HepG2 (cell line): ENCODE results near the gene PRR36. TPM values are rescaled to one million over a fixed set of nuclear protein-coding genes. Genes with fewer than 3 reads are reported as not detected.

ENCODE experiments used
- CEBPG ChIP-seq: IDR thresholded peaks from 2 replicates; pipeline ENCODE4 v1.6.1; 2016
- HES4 ChIP-seq: sonication (generic); formaldehyde crosslinking; IDR thresholded peaks from 2 replicates; pipeline ENCODE4 v1.9.0; 2021; ENCODE audit warnings: mild to moderate bottlenecking, missing genetic modification reagents, borderline replicate concordance
- KDM4B ChIP-seq: sonication (generic); formaldehyde crosslinking; IDR thresholded peaks from 2 replicates; pipeline ENCODE4 v1.4.0; 2020; ENCODE audit warnings: missing genetic modification reagents
- KMT2A ChIP-seq: sonication (generic); formaldehyde crosslinking; IDR thresholded peaks from 2 replicates; pipeline ENCODE4 v1.4.0; 2020; ENCODE audit warnings: missing genetic modification reagents
- NFKB2 ChIP-seq: sonication (generic); formaldehyde crosslinking; IDR thresholded peaks from 2 replicates; pipeline ENCODE4 v1.4.0; 2020; ENCODE audit warnings: missing genetic modification reagents, borderline replicate concordance
- PLRG1 ChIP-seq: fragments of 450-650 bp; conservative IDR thresholded peaks from 2 replicates; pipeline ENCODE4 v1.6.1; 2016
- SKI ChIP-seq: fragments of 450-650 bp; IDR thresholded peaks from one replicate; pipeline ENCODE4 v1.6.1; 2018; ENCODE audit warnings: mild to moderate bottlenecking; ENCODE audit not compliant: partially characterized antibody
- SRY ChIP-seq: sonication (generic); formaldehyde crosslinking; IDR thresholded peaks from 2 replicates; pipeline ENCODE4 v1.8.0; 2022; ENCODE audit warnings: mild to moderate bottlenecking, missing genetic modification reagents
- ZFP36L1 ChIP-seq: sonication (generic); formaldehyde crosslinking; IDR thresholded peaks from 2 replicates; pipeline ENCODE4 v1.8.0; 2022; ENCODE audit warnings: mild to moderate bottlenecking, missing genetic modification reagents, moderate library complexity
- ZNF264 ChIP-seq: sonication (generic); formaldehyde crosslinking; IDR thresholded peaks from 2 replicates; pipeline ENCODE4 v1.4.0; 2020; ENCODE audit warnings: missing genetic modification reagents
- ZNF354B ChIP-seq: sonication (generic); formaldehyde crosslinking; IDR thresholded peaks from 2 replicates; pipeline ENCODE4 v1.8.0; 2022; ENCODE audit warnings: mild to moderate bottlenecking, missing genetic modification reagents
- ZNF382 ChIP-seq: sonication (generic); formaldehyde crosslinking; IDR thresholded peaks from 2 replicates; pipeline ENCODE4 v1.5.0; 2020; ENCODE audit warnings: missing genetic modification reagents, mild to moderate bottlenecking, borderline replicate concordance
- ZNF446 ChIP-seq: sonication (generic); formaldehyde crosslinking; IDR thresholded peaks from 2 replicates; pipeline ENCODE4 v1.5.0; 2020; ENCODE audit warnings: mild to moderate bottlenecking, missing genetic modification reagents
- ZNF549 ChIP-seq: sonication (generic); formaldehyde crosslinking; IDR thresholded peaks from 2 replicates; pipeline ENCODE4 v1.5.0; 2020; ENCODE audit warnings: missing genetic modification reagents
- ZNF557 ChIP-seq: sonication (generic); formaldehyde crosslinking; IDR thresholded peaks from 2 replicates; pipeline ENCODE4 v1.4.0; 2020; ENCODE audit warnings: missing genetic modification reagents
- polyA plus RNA-seq, 8 experiments: library from polyadenylated mRNA; depleted of rRNA in 3 of 8; stranded (reverse) in 7 of 8; unstranded in 1 of 8; fragments of >200 nt; fragmentation: Illumina TruSeq in 4 of 8; extraction: Trizol in 4 of 8; gene quantifications; 2 replicates each; pipeline versions ENCODE4 v1.2.1 to v1.2.3, GENCODE V29; 2011 to 2016; ENCODE audit warnings: low read depth in 4 of 8, missing spikeins in 1 of 8, mixed read lengths in 1 of 8; ENCODE audit not compliant: insufficient read depth in 1 of 8
- total RNA-seq, 5 experiments: library from RNA; depleted of rRNA; stranded (reverse); fragments of >200 nt; fragmentation: Illumina TruSeq; extraction: Trizol; gene quantifications; 2 replicates each; pipeline ENCODE4 v1.2.3, GENCODE V29; 2016; ENCODE audit warnings: low read depth in 1 of 5
- TF ChIP-seq, protein P1 (sequence below): sonication (generic); formaldehyde crosslinking; IDR thresholded peaks from 2 replicates; pipeline ENCODE4 v1.4.0; 2020; ENCODE audit warnings: missing genetic modification reagents
- TF ChIP-seq, protein P2 (sequence below): sonication (generic); formaldehyde crosslinking; IDR thresholded peaks from 2 replicates; pipeline ENCODE4 v1.8.0; 2022; ENCODE audit warnings: mild to moderate bottlenecking, missing genetic modification reagents, moderate library complexity
- TF ChIP-seq, protein P3 (sequence below): sonication (generic); formaldehyde crosslinking; IDR thresholded peaks from 2 replicates; pipeline ENCODE4 v1.5.0; 2020; ENCODE audit warnings: mild to moderate bottlenecking, missing genetic modification reagents
- TF ChIP-seq, protein P4 (sequence below): sonication (generic); formaldehyde crosslinking; IDR thresholded peaks from 2 replicates; pipeline ENCODE4 v1.4.0; 2020; ENCODE audit warnings: mild to moderate bottlenecking, missing genetic modification reagents
- TF ChIP-seq, protein P5 (sequence below): sonication (generic); formaldehyde crosslinking; IDR thresholded peaks from 2 replicates; pipeline ENCODE4 v1.8.0; 2022; ENCODE audit warnings: missing genetic modification reagents, low read depth, mild to moderate bottlenecking, borderline replicate concordance
- TF ChIP-seq, protein P6 (sequence below): sonication (generic); formaldehyde crosslinking; IDR thresholded peaks from 2 replicates; pipeline ENCODE4 v1.9.0; 2021; ENCODE audit warnings: missing genetic modification reagents, borderline replicate concordance

Gene PRR36
- total and polyA plus RNA-seq, 2 of the 13 experiments (the other 11 are each of a cell fraction or from before 2014, with no cell fraction given): 0.07 to 0.17 TPM

DNA sequence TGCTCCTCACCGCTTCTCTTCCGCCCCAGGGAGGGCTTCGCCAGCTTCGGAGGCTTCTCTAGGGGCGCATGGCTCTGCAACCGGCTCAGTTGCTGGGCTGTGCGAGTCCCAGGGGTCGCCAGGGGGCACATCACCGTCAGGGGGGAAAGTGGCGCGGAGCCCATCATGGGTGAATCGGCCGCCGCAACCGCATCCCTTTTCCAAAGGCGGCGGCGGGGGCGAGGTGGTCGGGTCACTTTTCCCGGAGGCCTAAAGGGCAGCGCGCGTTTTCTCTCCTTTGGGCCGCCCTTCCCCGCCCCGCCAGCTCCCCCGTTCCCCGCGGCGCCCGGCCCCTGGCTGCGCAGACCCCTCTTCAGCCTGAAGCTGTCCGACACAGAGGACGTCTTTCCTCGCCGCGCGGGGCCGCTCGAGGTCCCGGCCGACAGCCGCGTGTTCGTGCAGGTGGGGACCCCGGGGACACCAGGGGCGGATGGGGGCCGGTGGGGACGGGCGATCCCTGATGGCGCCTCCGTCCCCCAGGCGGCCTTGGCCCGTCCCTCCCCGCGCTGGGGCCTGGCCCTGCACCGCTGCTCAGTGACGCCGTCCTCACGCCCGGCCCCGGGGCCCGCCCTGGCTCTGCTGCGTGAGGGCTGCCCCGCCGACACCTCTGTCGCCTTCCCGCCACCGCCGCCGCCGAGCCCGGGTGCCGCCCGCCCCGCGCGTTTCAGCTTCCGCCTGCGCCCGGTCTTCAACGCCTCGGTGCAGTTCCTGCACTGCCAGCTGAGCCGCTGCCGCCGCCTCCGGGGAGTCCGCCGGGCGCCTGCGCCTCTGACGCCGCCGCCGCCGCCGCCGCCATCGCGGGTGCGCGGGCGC, 42.1 kb upstream of the PRR36 start (continued):
- TF ChIP-seq HES4 (CRISPR knock-in tag) (peak; percentile 43), ZNF382 (no peak), SKI (peak; percentile 35), ZNF446 (CRISPR knock-in tag) (0 out of 2 replicates have a peak, but pooled peaks have one; percentile 50), KMT2A (no peak), CEBPG (no peak), ZNF264 (CRISPR knock-in tag) (no peak), ZNF549 (no peak), ZFP36L1 (no peak), SRY (CRISPR knock-in tag) (no peak; the same call in 1 of the 2 replicates), ZNF557 (no peak), NFKB2 (CRISPR knock-in tag) (0 out of 2 replicates have a peak, but pooled peaks have one; percentile 5), KDM4B (CRISPR knock-in tag) (no peak), ZNF354B (CRISPR knock-in tag) (no peak), PLRG1 (no peak)
- TF ChIP-seq, protein P1, sequence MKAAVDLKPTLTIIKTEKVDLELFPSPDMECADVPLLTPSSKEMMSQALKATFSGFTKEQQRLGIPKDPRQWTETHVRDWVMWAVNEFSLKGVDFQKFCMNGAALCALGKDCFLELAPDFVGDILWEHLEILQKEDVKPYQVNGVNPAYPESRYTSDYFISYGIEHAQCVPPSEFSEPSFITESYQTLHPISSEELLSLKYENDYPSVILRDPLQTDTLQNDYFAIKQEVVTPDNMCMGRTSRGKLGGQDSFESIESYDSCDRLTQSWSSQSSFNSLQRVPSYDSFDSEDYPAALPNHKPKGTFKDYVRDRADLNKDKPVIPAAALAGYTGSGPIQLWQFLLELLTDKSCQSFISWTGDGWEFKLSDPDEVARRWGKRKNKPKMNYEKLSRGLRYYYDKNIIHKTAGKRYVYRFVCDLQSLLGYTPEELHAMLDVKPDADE: no peak
- TF ChIP-seq, protein P2, sequence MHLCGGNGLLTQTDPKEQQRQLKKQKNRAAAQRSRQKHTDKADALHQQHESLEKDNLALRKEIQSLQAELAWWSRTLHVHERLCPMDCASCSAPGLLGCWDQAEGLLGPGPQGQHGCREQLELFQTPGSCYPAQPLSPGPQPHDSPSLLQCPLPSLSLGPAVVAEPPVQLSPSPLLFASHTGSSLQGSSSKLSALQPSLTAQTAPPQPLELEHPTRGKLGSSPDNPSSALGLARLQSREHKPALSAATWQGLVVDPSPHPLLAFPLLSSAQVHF (CRISPR knock-in tag): no peak
- TF ChIP-seq, protein P3, sequence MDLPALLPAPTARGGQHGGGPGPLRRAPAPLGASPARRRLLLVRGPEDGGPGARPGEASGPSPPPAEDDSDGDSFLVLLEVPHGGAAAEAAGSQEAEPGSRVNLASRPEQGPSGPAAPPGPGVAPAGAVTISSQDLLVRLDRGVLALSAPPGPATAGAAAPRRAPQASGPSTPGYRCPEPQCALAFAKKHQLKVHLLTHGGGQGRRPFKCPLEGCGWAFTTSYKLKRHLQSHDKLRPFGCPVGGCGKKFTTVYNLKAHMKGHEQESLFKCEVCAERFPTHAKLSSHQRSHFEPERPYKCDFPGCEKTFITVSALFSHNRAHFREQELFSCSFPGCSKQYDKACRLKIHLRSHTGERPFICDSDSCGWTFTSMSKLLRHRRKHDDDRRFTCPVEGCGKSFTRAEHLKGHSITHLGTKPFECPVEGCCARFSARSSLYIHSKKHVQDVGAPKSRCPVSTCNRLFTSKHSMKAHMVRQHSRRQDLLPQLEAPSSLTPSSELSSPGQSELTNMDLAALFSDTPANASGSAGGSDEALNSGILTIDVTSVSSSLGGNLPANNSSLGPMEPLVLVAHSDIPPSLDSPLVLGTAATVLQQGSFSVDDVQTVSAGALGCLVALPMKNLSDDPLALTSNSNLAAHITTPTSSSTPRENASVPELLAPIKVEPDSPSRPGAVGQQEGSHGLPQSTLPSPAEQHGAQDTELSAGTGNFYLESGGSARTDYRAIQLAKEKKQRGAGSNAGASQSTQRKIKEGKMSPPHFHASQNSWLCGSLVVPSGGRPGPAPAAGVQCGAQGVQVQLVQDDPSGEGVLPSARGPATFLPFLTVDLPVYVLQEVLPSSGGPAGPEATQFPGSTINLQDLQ (CRISPR knock-in tag): 0 out of 2 replicates have a peak, but pooled peaks have one; percentile 62
- TF ChIP-seq, protein P4, sequence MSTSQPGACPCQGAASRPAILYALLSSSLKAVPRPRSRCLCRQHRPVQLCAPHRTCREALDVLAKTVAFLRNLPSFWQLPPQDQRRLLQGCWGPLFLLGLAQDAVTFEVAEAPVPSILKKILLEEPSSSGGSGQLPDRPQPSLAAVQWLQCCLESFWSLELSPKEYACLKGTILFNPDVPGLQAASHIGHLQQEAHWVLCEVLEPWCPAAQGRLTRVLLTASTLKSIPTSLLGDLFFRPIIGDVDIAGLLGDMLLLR: no peak
- TF ChIP-seq, protein P5, sequence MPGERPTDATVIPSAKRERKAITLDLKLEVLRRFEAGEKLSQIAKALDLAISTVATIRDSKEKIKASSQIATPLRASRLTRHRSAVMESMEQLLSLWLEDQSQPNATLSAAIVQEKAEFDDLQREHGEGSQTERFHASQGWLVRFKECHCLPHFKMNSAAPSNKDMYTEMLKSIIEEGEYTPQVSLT (CRISPR knock-in tag): no peak
- TF ChIP-seq, protein P6, sequence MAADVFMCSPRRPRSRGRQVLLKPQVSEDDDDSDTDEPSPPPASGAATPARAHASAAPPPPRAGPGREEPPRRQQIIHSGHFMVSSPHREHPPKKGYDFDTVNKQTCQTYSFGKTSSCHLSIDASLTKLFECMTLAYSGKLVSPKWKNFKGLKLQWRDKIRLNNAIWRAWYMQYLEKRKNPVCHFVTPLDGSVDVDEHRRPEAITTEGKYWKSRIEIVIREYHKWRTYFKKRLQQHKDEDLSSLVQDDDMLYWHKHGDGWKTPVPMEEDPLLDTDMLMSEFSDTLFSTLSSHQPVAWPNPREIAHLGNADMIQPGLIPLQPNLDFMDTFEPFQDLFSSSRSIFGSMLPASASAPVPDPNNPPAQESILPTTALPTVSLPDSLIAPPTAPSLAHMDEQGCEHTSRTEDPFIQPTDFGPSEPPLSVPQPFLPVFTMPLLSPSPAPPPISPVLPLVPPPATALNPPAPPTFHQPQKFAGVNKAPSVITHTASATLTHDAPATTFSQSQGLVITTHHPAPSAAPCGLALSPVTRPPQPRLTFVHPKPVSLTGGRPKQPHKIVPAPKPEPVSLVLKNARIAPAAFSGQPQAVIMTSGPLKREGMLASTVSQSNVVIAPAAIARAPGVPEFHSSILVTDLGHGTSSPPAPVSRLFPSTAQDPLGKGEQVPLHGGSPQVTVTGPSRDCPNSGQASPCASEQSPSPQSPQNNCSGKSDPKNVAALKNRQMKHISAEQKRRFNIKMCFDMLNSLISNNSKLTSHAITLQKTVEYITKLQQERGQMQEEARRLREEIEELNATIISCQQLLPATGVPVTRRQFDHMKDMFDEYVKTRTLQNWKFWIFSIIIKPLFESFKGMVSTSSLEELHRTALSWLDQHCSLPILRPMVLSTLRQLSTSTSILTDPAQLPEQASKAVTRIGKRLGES: no peak
